ENCODE data around the gene DPH7. TPM values are rescaled to one million over a fixed set of nuclear protein-coding genes. Genes with fewer than 3 reads are reported as not detected.
"Not testable (repeated sequence)": the region's sequence is repeated elsewhere in the genome, so short reads cannot be mapped to it uniquely, and the experiment has no call there.

Gene DPH7
- total and polyA plus RNA-seq, 2 donors: 26.2 to 93.1 TPM

- no peak overlapping the region for H3K27ac ChIP-seq (ENCODE audit: low read depth in 1 of 2, low read length in 1 of 2)
Measured at GRCh38 chr9:137575716-137576411, 2.9 kb downstream of the DPH7 start.

DNA sequence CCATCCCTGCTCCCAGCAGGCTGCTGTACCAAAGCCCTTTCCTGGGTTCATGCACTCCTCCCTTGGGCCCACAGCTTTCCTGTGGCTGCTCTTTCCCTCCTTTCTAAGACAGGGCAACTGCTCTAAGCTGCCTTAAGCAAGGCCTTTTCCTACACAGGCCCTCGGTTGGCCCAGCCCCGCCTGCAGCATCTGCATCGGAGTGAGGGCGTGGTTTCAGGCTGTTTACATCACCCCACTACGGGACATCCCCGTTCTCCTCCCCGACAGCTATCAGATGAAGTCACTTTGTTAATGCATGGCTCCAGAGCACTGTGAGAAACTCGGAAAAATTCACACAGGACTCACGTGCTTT lies 3.4 kb downstream of the DPH7 start:
- peaks cover 15 to 16% of the 10 kb centered on the region in 2 donors for H3K4me1 ChIP-seq (ENCODE audit: control insufficient read depth in 2 of 2, insufficient read depth in 2 of 2, low read length in 2 of 2)
- H3K4me3 ChIP-seq (ENCODE audit: low read length in 2 of 2): no peak overlapping the region
- no peaks in the 10 kb centered on the region for H3K27me3 ChIP-seq (ENCODE audit: control insufficient read depth in 2 of 2, insufficient read depth in 1 of 2, low read length in 1 of 2)
- 96% methylated on average over 9 of the region's 9 CpGs for WGBS
- peaks cover 29 to 33% of the 10 kb centered on the region in 2 donors for H3K36me3 ChIP-seq (ENCODE audit: control insufficient read depth in 2 of 2, insufficient read depth in 2 of 2, low read length in 1 of 2)
- no peaks in the 10 kb centered on the region for H3K9me3 ChIP-seq (ENCODE audit: control insufficient read depth in 2 of 2, insufficient read depth in 1 of 2, low read length in 1 of 2)
- DNase-seq (ENCODE audit: low read depth in 6 of 9, low spot score in 9 of 9): no peak
- no peak overlapping the region for H3K27ac ChIP-seq (ENCODE audit: low read depth in 1 of 2, low read length in 1 of 2)

More at GRCh38 chr9:137575716-137576411, 2.9 kb downstream of the DPH7 start:
- Histone ChIP-seq H3K36me3 (ENCODE audit: control insufficient read depth in 2 of 2, insufficient read depth in 2 of 2, low read length in 1 of 2) (peaks cover 27 to 33% of the 10 kb centered on the region in 2 donors), H3K4me3 (ENCODE audit: low read length in 2 of 2) (no peak overlapping the region), H3K4me1 (ENCODE audit: control insufficient read depth in 2 of 2, insufficient read depth in 2 of 2, low read length in 2 of 2) (peaks cover 15 to 16% of the 10 kb centered on the region in 2 donors), H3K9me3 (ENCODE audit: control insufficient read depth in 2 of 2, insufficient read depth in 1 of 2, low read length in 1 of 2) (no peaks in the 10 kb centered on the region), H3K27me3 (ENCODE audit: control insufficient read depth in 2 of 2, insufficient read depth in 1 of 2, low read length in 1 of 2) (no peaks in the 10 kb centered on the region)
- no peak for DNase-seq (ENCODE audit: low read depth in 6 of 9, low spot score in 9 of 9)
- WGBS: 92% methylated on average over 12 of the region's 12 CpGs

DNA sequence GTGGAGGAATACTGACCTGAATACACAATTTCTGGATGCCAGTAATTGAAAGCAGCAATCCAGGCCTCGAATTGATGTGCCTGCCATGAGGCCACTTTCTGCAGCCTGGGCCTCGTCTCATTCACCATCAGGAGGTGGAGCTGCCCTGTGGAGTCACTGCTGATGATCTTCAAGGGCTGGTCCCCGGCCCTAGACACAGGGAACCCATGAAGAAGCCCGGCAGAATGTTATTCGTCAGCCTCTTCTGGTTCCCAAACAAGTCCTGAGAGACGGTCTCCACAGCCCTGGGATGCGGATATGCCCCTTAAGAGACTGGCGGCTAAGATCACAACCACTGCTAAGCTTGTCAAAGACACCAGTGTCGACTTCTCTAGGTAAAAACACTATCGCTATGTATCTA lies 4.5 kb downstream of the DPH7 start:
- 93% methylated on average over 10 of the region's 10 CpGs for WGBS
- no peaks in the 10 kb centered on the region for H3K27me3 ChIP-seq (ENCODE audit: control insufficient read depth in 2 of 2, insufficient read depth in 1 of 2, low read length in 1 of 2)
- no peak overlapping the region for H3K27ac ChIP-seq (ENCODE audit: low read depth in 1 of 2, low read length in 1 of 2)
- DNase-seq (ENCODE audit: low read depth in 6 of 9, low spot score in 9 of 9): no peak
- no peaks in the 10 kb centered on the region for H3K9me3 ChIP-seq (ENCODE audit: control insufficient read depth in 2 of 2, insufficient read depth in 1 of 2, low read length in 1 of 2)
- H3K4me1 ChIP-seq (ENCODE audit: control insufficient read depth in 2 of 2, insufficient read depth in 2 of 2, low read length in 2 of 2): peaks cover 14 to 15% of the 10 kb centered on the region in 2 donors
- no peak overlapping the region for H3K4me3 ChIP-seq (ENCODE audit: low read length in 2 of 2)
- peaks cover 29 to 35% of the 10 kb centered on the region in 2 donors for H3K36me3 ChIP-seq (ENCODE audit: control insufficient read depth in 2 of 2, insufficient read depth in 2 of 2, low read length in 1 of 2)

DNA sequence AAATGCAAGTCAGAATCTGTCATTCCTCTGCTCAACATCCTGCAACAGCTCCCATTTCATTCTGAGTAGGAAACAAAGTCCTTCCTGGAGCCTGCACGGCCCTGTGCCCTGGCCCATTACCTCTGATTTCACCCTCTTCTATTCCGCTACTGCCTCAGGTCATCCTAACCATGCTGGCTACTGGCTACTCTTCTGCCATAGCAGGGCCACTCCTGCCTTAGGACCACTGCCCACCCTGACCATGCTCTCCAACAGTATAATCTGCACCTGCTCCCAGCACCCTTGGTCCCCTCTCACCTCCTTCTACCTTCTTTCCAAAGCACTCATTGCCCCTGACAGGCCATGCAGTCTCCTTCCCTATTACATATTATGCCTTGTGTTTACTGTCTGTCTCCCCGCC lies 8.2 kb downstream of the DPH7 start:
- no peaks in the 10 kb centered on the region for H3K4me1 ChIP-seq (ENCODE audit: control insufficient read depth in 2 of 2, insufficient read depth in 2 of 2, low read length in 2 of 2)
- H3K36me3 ChIP-seq (ENCODE audit: control insufficient read depth in 2 of 2, insufficient read depth in 2 of 2, low read length in 1 of 2): peaks cover 24 to 30% of the 10 kb centered on the region in 2 donors
- no peak for DNase-seq (ENCODE audit: low read depth in 6 of 9, low spot score in 9 of 9)
- no peak overlapping the region for H3K27ac ChIP-seq (ENCODE audit: low read depth in 1 of 2, low read length in 1 of 2)
- H3K9me3 ChIP-seq (ENCODE audit: control insufficient read depth in 2 of 2, insufficient read depth in 1 of 2, low read length in 1 of 2): no peaks in the 10 kb centered on the region
- 97% methylated on average over 3 of the region's 3 CpGs for WGBS
- no peaks in the 10 kb centered on the region for H3K27me3 ChIP-seq (ENCODE audit: control insufficient read depth in 2 of 2, insufficient read depth in 1 of 2, low read length in 1 of 2)
- no peak overlapping the region for H3K4me3 ChIP-seq (ENCODE audit: low read length in 2 of 2)

- DNase-seq (ENCODE audit: low read depth in 6 of 9, low spot score in 9 of 9): no peak
- H3K36me3 ChIP-seq (ENCODE audit: control insufficient read depth in 2 of 2, insufficient read depth in 2 of 2, low read length in 1 of 2): peaks cover 25 to 28% of the 10 kb centered on the region in 2 donors
- no peak overlapping the region for H3K4me3 ChIP-seq (ENCODE audit: low read length in 2 of 2)
- over 99% methylated on average over 5 of the region's 5 CpGs for WGBS
- H3K4me1 ChIP-seq (ENCODE audit: control insufficient read depth in 2 of 2, insufficient read depth in 2 of 2, low read length in 2 of 2): no peaks in the 10 kb centered on the region
- no peaks in the 10 kb centered on the region for H3K27me3 ChIP-seq (ENCODE audit: control insufficient read depth in 2 of 2, insufficient read depth in 1 of 2, low read length in 1 of 2)
- H3K9me3 ChIP-seq (ENCODE audit: control insufficient read depth in 2 of 2, insufficient read depth in 1 of 2, low read length in 1 of 2): no peaks in the 10 kb centered on the region
- H3K27ac ChIP-seq (ENCODE audit: low read depth in 1 of 2, low read length in 1 of 2): no peak overlapping the region
Measured at GRCh38 chr9:137569609-137570203, 9.0 kb downstream of the DPH7 start.

GRCh38 chr9:137568445-137568844 lies 10.3 kb downstream of the DPH7 start:
- H3K4me1 ChIP-seq (ENCODE audit: control insufficient read depth in 2 of 2, insufficient read depth in 2 of 2, low read length in 2 of 2); H3K27ac ChIP-seq (ENCODE audit: low read depth in 1 of 2, low read length in 1 of 2); H3K27me3 ChIP-seq (ENCODE audit: control insufficient read depth in 2 of 2, insufficient read depth in 1 of 2, low read length in 1 of 2); H3K9me3 ChIP-seq (ENCODE audit: control insufficient read depth in 2 of 2, insufficient read depth in 1 of 2, low read length in 1 of 2); H3K4me3 ChIP-seq (ENCODE audit: low read length in 2 of 2); DNase-seq (ENCODE audit: low read depth in 6 of 9, low spot score in 9 of 9): not testable (repeated sequence)
- H3K36me3 ChIP-seq (ENCODE audit: control insufficient read depth in 2 of 2, insufficient read depth in 2 of 2, low read length in 1 of 2): peaks cover 28 to 31% of the 10 kb centered on the region in 2 donors
- WGBS: 93% methylated on average over 5 of the region's 5 CpGs

DNA sequence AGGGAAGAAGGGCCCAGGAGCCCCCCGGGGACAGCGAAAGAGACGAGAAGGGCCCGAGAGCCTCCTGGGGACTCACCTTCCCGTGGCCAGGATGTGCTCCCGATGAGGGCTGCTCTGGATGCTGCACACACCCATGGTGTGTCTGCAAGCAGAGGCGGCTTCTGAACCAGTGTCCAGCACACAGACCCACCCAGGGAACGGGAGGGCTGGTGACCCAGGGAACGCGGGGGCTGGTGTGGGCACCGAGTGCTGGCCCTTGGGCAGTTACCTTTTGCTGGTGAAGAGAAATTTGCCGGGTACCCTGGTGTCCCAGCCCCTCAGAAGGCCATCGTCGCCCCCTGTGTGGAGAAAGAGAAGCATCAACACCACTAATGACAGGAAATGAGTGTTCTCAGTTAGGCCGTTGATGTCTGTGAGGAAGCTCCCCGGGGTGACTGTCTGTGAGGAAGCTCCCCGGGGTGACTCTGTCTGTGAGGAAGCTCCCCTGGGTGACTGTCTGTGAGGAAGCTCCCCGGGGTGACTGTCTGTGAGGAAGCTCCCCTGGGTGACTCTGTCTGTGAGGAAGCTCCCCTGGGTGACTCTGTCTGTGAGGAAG lies 13.8 kb downstream of the DPH7 start:
- 91% methylated on average over 17 of the region's 18 CpGs for WGBS

DNA sequence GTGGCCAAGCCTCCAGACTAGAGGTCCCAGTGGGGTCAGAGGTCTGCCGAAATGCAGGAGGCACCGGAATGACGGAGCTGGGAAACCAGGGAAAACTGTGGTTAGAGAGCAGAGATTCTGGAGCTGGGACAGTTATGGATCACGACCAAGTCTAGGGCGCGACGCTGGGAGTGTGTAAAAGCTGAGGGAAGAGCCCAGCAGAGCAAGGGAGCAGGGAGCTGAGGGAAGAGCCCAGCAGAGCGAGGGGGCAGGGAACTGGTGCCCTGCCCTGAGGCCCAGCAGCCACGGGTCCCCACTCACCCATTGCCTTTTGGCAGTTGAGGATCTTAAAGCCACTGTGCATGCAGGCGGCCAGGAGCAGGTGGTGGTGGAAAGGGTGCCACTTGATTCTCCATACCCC lies 14.6 kb downstream of the DPH7 start:
- peaks cover 19% of the 10 kb centered on the region in 2 donors for H3K36me3 ChIP-seq (ENCODE audit: control insufficient read depth in 2 of 2, insufficient read depth in 2 of 2, low read length in 1 of 2)
- H3K4me1 ChIP-seq (ENCODE audit: control insufficient read depth in 2 of 2, insufficient read depth in 2 of 2, low read length in 2 of 2): no peaks in the 10 kb centered on the region
- H3K9me3 ChIP-seq (ENCODE audit: control insufficient read depth in 2 of 2, insufficient read depth in 1 of 2, low read length in 1 of 2): no peaks in the 10 kb centered on the region
- WGBS: 97% methylated on average over 10 of the region's 10 CpGs
- H3K27ac ChIP-seq (ENCODE audit: low read depth in 1 of 2, low read length in 1 of 2): no peak overlapping the region
- no peak for DNase-seq (ENCODE audit: low read depth in 6 of 9, low spot score in 9 of 9)
- H3K4me3 ChIP-seq (ENCODE audit: low read length in 2 of 2): no peak overlapping the region
- H3K27me3 ChIP-seq (ENCODE audit: control insufficient read depth in 2 of 2, insufficient read depth in 1 of 2, low read length in 1 of 2): no peaks in the 10 kb centered on the region

More for the DNA sequence above, 13.8 kb downstream of the DPH7 start:
- Histone ChIP-seq H3K27ac (ENCODE audit: low read depth in 1 of 2, low read length in 1 of 2) (no peak overlapping the region), H3K27me3 (ENCODE audit: control insufficient read depth in 2 of 2, insufficient read depth in 1 of 2, low read length in 1 of 2) (no peaks in the 10 kb centered on the region), H3K4me3 (ENCODE audit: low read length in 2 of 2) (no peak overlapping the region), H3K36me3 (ENCODE audit: control insufficient read depth in 2 of 2, insufficient read depth in 2 of 2, low read length in 1 of 2) (peaks cover 18 to 22% of the 10 kb centered on the region in 2 donors), H3K9me3 (ENCODE audit: control insufficient read depth in 2 of 2, insufficient read depth in 1 of 2, low read length in 1 of 2) (no peaks in the 10 kb centered on the region), H3K4me1 (ENCODE audit: control insufficient read depth in 2 of 2, insufficient read depth in 2 of 2, low read length in 2 of 2) (no peaks in the 10 kb centered on the region)
- DNase-seq (ENCODE audit: low read depth in 6 of 9, low spot score in 9 of 9): no peak

DNA sequence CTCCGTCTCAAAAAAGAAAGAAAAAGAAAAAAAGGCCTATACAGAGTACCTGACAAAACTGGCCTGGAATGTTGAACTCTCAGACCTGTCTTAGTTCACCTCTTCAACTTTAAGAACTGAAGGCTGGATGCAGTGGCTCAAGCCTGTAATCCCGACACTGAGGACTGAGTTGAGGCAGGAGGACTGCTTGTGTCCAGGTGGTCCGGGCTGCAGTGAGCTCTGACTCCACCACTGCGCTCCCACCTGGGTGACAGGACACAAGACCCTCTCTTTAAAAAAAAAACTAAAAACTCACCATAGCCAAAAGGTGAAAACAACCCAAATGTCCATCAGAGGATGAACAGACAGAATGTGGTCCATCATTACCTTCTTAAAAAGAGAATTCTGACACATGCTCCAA lies 20.6 kb downstream of the DPH7 start:
- Histone ChIP-seq H3K4me3 (ENCODE audit: low read length in 2 of 2) (no peak overlapping the region), H3K9me3 (ENCODE audit: control insufficient read depth in 2 of 2, insufficient read depth in 1 of 2, low read length in 1 of 2) (no peaks in the 10 kb centered on the region), H3K36me3 (ENCODE audit: control insufficient read depth in 2 of 2, insufficient read depth in 2 of 2, low read length in 1 of 2) (peaks cover 32 to 34% of the 10 kb centered on the region in 2 donors), H3K27me3 (ENCODE audit: control insufficient read depth in 2 of 2, insufficient read depth in 1 of 2, low read length in 1 of 2) (no peaks in the 10 kb centered on the region), H3K4me1 (ENCODE audit: control insufficient read depth in 2 of 2, insufficient read depth in 2 of 2, low read length in 2 of 2) (peaks cover 0 to 4% of the 10 kb centered on the region in 2 donors), H3K27ac (ENCODE audit: low read depth in 1 of 2, low read length in 1 of 2) (no peak overlapping the region)
- WGBS: over 99% methylated on average over 4 of the region's 4 CpGs
- DNase-seq (ENCODE audit: low read depth in 6 of 9, low spot score in 9 of 9): no peak

Data from thymus (tissue), 11 donors.